GOT3 (cell line): ENCODE results near the gene RDX.
"Not testable (repeated sequence)": the region's sequence is repeated elsewhere in the genome, so short reads cannot be mapped to it uniquely, and the experiment has no call there.

Experiments used
- DNase-seq: peaks from one replicate; lab custom pipeline; 2025; ENCODE audit warnings: mixed read lengths; lab: John Stamatoyannopoulos, UW

Gene RDX

DNA sequence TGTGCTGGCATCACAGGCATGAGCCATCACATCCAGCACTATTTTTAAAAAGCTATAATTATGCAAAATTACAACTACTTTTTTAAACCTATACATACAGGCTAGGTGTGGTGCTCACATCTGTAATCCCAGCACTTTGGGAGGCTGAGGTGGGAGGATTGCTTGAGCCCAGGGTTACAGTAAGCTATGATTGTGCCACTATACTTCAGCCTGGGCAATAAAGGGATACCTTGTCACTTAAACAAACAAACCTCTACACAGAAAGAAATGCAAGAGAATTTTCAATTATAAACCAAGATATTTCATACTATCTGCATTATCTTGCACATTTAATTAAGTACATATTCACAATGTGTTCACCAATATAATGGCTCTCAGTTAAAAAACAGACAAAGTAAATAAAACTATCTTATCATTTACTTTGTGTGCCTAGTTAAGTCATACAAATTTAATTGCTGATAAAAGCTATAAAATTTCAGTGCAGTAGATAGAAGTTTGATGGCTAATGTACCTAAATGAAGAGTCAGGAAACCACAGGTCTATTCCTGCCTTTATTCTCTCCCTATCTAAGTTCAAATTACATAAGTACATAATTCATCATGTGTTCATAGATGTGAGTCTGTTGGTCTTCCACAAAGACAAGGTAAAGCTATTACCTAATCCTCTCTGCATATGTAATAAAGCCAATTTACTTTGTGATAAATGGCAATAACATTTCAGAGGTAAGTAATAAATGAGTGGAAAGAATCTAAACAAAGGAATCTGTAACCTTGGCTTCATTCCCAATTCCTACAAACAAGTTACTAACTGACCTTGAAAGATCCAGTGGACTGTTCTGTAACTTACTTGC is 9.0 kb upstream of the RDX start:
- DNase-seq, result no peak

DNA sequence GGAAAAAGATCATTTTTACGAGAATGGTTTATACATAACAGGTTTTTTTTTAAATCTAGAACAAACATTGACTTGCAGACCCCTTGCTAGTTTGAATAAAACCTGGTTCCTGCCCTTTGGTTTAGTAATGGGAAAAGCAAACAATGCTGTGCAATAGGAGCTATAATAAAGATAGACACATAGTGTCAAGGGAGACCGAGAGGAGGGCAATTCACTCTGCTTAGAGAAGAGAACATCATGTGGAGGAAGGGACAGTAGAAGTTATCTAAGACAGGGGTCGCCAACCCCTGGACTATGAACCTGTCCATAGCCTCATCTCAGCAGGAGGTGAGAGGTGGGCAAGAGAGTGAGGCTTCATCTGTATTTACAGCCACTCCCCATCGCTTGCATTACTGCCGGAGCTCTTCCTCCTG is 7.0 kb upstream of the RDX start:
- no peak for DNase-seq

DNA sequence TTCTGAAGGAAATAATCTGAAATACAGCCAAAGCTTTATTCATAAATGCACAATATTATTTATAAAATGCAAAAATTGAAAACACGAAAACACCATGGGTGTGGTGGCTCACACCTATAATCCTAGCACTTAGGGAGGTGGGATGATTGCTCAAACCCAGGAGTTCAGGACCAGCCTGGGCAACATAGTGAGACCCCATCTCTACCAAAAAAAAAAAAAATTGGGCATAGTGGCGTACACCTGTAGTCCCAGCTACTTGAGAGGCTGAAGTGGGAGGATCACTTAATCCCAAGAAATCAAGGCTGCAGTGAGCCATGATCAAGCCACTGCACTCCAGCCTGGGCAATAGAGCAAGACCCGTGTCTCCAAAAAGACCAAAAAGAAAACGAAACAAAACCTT is 5.2 kb upstream of the RDX start:
- no peak for DNase-seq

DNA sequence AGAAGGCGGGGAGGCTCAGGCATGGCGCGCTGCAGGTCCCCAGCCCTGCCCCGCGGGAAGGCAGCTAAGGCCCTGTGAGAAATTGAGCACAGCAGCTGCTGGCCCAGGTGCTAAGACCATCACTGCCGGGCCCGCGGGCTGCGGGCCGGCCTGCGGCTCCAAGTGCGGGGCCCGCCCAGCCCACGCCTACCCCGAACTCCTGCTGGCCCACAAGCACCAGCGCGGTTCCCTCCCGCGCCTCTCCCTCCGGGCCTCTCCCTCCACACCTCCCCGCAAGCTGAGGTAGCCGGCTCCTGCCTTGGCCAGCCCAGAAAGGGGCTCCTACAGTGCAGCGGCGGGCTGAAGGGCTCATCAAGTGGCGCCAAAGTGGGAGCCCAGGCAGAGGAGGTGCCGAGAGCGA is 4.6 kb upstream of the RDX start:
- no peak for DNase-seq

DNA sequence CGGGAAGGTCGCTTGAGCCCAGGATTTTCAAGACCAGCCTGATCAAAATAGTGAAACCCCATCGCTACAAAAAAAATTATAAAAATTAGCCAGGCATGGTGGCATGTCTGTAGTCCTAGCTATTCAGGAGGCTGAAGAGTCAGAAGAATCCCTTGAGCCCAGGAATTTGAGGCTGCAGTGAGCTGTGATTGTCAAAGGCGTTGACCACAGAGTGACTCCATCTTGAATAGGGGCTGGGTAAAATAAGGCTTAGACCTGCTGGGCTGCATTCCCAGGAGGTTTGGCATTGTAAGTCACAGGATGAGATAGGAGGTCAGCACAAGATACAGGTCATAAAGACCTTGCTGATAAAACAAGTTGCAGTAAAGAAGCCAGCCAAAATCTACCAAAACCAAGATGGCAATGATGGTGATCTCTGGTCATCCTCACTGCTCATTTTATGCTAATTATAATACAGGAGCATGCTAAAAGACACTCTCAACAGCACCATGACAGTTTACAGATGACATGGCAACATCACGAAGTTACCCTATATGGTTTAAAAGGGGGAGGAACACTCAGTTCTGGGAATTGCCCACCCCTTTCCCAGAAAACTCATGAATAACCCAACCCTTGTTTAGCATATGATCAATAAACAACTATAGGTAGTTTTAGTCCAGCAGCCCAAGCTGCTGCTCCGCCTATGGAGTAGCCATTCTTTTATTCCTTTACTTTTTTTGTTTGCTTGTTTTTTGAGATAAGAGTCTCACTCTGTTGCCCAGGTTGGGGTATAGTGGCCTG is 2.8 kb upstream of the RDX start:
- DNase-seq, result no peak

DNA sequence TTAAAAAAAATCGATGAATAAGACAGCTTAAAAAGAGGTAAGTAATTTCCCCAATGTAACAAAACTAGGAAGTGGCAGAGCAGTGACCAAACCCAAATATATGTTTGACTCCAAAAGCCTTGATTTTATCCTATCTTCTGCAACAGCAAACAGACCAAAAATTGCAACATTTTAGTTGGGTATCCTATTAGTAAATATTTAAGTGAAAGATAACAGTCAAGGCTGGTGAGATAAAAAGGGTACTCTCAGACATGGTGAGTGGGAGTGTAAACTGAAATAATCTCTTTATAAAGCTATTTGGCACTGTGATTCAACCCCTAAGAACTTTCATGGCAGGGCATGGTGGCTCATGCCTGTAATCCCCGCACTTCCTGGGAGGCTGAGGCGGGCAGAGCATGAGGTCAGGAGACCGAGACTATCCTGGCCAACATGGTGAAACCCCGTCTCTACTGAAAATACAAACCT is 1.9 kb upstream of the RDX start:
- DNase-seq, result no peak

DNA sequence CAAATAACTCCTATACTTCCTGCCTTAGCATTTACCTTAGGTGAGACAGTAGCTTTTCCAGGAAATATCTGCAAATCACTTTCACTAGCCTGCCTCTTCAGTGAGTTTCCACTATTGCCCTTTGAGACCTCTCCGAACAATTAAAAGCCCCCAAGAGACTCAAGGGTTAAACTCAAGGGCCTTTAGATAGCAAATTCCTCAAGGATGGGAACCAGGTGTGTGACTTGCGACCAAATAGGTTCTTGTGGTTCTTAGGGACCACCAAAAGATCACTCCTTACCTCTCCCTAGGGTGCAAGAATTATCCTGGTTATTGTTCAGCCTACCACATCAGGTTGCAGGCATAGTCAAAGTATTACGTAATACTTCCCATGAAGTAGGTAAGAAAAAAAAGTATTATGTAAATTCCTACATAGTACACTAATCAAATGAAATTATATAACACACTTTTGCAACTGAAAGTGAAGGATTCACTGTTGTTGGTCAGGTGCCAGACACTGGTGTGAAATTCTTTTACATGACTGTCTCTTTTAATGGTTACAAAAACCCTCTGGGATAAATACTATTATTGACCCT is 1.4 kb upstream of the RDX start:
- DNase-seq, result no peak

DNA sequence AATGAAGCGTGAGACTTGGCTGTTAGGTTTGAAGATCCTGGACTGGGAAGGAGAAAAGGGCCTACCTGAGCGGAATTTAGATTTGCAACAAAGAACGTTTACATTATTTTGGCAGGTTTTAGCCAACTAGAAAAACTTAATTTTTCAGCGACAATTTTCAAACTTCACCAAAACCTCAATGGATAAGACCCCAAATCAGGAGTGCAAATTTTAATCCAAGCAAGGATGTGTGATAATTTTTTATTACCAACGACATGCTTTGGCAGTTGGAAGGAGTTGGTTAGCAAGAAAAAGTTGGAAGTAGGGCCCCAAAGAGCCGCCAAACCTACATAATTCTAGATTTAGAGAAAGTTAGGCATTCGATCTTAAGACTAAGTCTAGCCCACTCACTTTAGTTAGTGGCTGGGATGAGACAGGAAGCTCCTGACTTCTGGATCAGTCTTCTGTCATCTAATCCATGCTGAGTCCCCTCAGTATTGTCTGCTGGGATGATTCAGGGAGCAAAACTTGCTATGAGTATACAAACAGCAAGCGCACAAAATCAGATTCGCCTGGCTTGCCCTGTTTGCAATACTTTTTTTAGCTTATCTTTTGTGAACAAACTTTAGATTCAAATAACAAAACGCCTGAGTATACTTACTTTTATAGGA is 787 bp upstream of the RDX start:
- DNase-seq, result no peak

DNA sequence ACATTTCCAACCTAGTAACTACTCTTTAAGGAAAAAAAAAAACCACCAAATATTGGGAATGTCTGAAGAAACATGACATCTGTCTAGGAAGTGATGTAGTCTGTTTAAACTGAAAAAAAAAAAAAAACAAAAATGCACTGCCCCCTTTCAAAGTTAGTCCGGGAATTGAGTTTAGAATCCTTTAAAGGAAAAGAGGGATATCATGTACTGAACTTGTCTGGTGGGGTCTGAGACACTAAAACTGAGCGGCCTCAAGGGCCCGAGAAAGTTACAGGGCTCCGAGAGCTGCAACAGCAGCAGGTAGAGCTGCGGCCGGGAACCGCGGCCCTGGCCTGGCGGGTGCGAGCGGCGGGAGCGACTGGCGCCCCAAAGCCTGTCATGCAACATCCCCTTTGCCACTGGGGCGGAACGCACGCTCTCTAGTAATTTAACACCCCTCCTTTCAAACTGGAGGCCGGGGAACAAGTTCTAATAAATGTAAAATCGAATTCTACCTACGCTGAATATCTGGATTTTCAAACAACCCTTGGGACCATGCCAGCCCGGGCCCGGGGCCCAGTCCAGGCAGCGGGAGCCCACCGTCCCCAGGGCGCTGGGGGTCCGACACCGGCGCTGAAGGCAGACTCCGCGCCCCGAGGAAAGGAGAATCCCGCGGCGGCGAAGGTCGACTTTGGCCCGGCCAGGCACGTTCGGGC is 736 bp downstream of the RDX start:
- DNase-seq, result no peak

DNA sequence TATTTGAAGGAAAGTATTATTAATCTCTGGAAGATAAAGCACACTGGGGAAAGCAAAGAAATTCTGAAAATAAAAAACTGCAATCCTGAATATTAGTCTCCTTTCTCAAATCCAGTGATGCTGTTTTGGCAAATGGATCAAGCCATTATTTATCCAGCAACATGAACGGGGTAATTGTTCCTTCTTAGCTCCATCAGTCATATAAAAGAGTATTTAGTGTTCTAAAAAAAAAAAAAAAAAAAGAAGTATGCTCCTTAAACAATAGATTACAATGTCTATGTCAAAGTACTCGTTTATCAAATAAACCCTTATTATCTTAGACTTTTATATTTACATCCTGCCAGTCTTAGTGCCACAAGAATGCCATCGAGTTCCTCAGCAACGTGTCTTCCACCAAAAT is 1.3 kb downstream of the RDX start:
- no peak for DNase-seq

DNA sequence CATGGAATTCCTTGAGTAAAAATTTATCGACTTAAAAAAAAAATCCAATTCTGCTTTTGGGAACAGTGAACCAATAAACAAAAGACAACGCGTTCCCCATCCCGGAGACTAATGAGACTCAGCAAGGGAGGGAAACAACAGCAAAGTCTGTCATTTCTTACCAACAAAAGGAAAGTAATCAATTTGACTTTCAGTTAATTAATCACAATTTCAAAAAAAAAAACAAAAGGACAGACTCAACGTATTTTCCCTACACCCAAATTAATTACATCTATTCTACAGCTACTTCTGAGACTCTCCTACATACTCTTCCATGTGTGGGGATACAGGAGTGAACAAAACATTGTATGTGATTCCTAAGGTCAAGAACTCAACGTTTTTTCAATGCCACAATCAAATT is 1.9 kb downstream of the RDX start:
- no peak for DNase-seq

DNA sequence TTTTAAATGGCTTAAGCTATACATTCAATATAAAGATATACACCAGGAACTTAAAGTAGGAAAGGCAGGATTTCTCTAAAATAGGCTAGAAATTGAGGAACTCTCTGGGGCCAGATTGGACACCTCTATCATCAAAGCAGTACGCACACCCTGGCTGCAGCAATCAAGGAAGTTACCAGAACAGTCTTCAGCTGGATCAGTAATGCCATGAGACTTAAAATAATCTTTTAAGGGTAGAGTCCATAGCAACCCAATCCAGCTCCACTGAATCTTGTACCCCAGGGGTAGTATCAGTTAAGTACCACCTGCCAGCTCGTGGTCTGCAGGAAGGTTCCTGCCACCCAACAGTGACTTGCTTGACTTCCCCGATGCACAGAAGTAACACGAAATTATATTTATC is 3.0 kb downstream of the RDX start:
- DNase-seq, result no peak

DNA sequence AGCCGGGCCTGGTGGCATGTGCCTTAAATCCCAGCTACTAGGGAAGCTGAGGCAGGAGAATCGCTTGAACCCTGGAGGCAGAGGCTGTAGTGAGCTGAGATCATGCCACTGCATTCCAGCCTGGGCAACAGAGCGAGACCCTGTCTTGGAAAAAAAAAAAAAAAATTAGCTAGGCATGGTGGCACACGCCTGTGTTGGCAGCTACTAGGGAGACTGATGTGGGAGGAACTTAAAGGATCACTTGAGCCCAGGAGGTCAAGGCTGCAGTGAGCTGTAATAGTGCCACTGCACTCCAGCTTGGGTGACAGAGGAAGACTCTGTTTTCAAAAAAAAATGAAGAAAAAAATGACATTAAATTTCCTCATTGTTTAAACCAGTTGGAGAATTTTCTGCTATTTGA is 4.3 kb downstream of the RDX start:
- DNase-seq, result not testable (repeated sequence)

DNA sequence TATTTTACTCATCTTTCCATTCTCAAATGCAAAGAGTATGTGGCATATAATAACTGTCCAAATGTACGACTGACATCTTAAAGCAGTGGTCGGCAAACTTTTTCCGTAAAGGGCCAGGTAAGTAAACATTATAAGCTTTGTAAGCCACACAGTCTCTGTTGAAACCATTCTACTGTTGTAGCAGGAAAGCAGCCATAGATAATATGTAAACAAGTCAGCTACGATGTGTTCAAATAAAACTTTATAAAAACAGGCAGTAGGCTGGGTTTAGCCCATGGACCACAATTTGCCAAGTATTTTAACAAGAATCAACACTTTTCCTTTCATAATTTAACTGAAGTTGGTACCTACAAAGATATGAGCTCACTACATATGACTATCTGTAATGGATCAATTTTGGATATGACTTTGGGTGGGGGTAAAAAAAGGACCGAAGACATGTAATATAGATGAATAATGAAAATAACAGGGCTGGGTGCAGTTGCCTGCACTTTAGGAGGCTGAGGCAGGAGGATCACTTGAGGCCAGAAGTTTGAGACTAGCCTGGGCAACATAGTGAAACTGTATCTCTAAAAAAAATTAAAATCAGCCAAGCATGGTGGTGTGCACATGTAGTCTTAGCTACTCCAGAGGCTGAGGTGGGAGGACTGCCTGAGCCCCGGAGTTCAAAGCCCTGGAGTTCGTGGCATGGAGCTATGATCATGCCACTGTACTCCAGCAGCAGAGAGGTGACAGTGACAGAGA is 5.7 kb downstream of the RDX start:
- DNase-seq, result no peak

DNA sequence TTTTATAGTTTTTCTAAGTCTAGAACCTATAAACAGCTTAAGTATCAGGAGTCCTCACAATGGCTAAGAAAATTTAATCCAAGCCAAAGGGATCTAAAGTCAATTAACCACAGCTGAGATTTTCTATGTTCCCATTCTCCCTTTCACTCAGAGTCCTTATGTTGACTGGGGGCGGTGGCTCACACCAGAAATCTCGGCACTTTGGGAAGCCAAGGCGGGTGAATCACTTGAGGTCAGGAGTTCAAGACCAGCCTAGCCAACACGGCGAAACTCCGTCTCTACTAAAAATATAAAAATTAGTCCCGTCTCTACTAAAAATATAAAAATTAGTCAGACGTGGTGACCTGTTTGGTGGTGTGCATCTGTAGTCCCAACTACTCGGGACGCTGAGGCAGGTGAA is 6.9 kb downstream of the RDX start:
- no peak for DNase-seq

DNA sequence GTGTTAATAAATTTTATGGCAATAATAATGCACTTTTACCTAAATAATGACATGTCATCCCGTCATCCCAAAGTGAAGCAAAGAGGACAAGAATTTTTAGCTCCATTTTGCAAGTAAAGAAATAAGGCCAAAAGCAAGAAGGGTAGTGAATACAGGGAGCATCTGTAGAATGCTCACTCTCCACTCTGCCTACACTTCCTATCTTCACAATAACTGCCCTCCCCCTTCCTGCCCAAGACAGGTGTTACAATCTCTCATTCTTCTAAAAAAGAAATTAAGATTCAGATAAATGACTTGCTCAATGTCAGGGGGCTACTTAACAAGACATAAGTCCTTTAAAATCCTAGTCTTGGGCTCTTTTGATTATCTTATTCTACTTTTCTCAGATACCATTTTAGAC is 8.9 kb downstream of the RDX start:
- DNase-seq, result no peak

DNA sequence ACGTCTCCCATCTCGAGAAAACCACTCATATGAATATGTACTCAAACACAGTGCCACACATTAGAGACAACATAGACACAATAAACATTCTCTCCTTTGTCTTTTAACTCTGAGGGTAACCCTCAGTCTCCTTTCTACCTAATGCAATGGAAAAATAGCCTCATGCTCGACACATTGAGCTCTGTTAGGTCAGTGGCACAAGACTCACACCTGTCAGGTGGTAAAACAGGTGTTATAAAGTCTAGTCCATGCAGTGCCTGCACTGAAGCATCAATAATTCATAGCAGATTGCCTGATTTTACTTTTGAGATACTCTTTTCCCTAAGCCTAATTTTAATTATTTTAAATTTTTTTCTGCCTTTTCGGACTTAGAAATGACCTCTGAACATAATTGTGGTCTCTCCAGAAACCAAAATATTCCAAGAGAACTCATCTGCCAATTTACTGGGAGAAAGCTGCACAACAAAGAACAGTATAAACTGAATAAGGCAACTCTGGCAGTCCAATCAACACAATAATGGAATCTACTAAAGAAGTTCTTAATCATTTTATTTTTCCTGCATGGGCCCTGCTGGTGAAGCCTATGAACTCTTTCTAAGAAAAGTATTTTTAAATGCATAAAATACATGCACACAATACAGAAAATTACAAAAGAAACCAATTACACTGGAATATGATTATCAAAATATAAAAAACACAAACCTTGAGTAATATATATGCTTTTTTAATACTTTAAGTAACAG is 9.9 kb downstream of the RDX start:
- DNase-seq, result no peak

DNA sequence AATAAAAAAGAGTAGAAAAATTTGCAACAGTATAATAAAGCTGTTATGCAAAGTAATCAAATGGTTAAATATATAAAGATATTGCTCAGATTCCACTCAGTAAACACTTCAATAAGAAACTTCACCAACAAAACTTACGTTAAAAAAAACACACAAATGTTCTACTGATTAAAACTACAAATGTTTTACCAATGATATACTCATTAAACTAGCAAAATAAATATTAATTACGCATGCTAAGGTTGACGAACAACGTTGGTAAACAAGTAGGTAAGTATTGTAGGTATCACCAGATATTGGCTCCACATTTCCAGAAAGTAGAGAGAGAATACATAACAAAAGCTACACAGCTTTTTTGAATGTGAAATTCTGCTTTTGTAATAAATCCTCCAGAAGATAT is 12.6 kb downstream of the RDX start:
- DNase-seq, result no peak

DNA sequence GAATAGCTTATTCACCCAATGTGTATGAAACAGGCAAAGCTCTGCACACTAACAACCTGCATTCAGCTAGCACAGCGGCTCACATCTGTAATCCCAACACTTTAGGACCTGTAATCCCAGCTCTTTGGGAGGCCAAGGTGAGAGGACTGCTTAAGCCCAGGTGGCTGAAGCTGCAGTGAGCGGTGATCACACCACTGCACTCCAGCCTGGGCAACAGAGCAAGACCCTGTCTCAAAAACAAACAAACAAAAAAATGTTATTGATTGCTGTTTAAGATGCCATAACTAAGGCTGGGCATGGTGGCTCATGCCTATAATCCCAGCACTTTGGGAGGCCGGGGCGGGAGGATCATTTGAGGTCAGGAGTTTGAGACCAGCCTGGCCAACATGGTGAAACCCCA is 15.8 kb downstream of the RDX start:
- not testable (repeated sequence) for DNase-seq

DNA sequence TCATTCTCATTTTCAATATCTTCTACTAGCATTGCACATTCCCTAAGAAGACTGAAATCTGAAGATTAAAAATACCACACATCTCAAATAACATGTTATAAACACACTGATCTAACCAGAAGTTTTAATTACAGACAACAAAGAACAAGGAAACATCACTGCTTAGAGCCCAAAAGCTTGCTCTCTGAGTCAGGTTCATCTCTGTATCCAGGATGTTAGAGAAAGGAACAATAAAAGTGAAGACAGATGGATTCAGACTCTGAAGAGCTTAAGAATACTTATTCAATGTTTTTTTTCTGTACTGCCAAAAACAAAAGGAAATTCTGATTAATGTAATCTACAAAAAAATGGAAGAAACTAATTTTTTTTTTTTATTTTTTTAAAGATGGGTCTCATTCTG is 16.5 kb downstream of the RDX start:
- no peak for DNase-seq
